Measurements from ENCODE around the gene FAT1.

Gene FAT1

GRCh38 chr4:186699881-186700397 is 23.7 kb downstream of the FAT1 start:
- DNase-seq (ENCODE audit: low spot score) = no peak

- no peak for DNase-seq (ENCODE audit: low spot score)
These were observed 24.4 kb downstream of the FAT1 start for GRCh38 chr4:186699298-186699697.

GRCh38 chr4:186698525-186698924 is 25.1 kb downstream of the FAT1 start:
- DNase-seq (ENCODE audit: low spot score) = no peak

GRCh38 chr4:186698028-186698427 is 25.6 kb downstream of the FAT1 start:
- DNase-seq (ENCODE audit: low spot score) = no peak

- no peak for DNase-seq (ENCODE audit: low spot score)
These were observed 28.3 kb downstream of the FAT1 start for GRCh38 chr4:186695392-186695791.

GRCh38 chr4:186693894-186694293 is 29.8 kb downstream of the FAT1 start:
- DNase-seq (ENCODE audit: low spot score) = no peak

- DNase-seq (ENCODE audit: low spot score) = no peak
These were observed 30.4 kb downstream of the FAT1 start for GRCh38 chr4:186693159-186693815.

- DNase-seq (ENCODE audit: low spot score) = no peak
These were observed 32.3 kb downstream of the FAT1 start for GRCh38 chr4:186691396-186691795.

- no peak for DNase-seq (ENCODE audit: low spot score)
These were observed 34.2 kb downstream of the FAT1 start for GRCh38 chr4:186689476-186689875.

- DNase-seq (ENCODE audit: low spot score) = peak; percentile 38
These were observed 35.3 kb downstream of the FAT1 start for GRCh38 chr4:186688150-186688943.

GRCh38 chr4:186687265-186687664 is 36.4 kb downstream of the FAT1 start:
- no peak for DNase-seq (ENCODE audit: low spot score)

GRCh38 chr4:186685767-186686183 is 37.9 kb downstream of the FAT1 start:
- DNase-seq (ENCODE audit: low spot score) = no peak

GRCh38 chr4:186684889-186685309 is 38.8 kb downstream of the FAT1 start:
- no peak for DNase-seq (ENCODE audit: low spot score)

GRCh38 chr4:186684220-186684619 is 39.4 kb downstream of the FAT1 start:
- no peak for DNase-seq (ENCODE audit: low spot score)

GRCh38 chr4:186680641-186681040 is 43.0 kb downstream of the FAT1 start:
- no peak for DNase-seq (ENCODE audit: low spot score)

GRCh38 chr4:186676531-186677161 is 47.0 kb downstream of the FAT1 start:
- no peak for DNase-seq (ENCODE audit: low spot score)

- no peak for DNase-seq (ENCODE audit: low spot score)
These were observed 53.9 kb downstream of the FAT1 start for GRCh38 chr4:186669735-186670134.

- DNase-seq (ENCODE audit: low spot score) = peak; percentile 53
These were observed 54.4 kb downstream of the FAT1 start for GRCh38 chr4:186669159-186669731.

GRCh38 chr4:186666750-186667149 is 56.9 kb downstream of the FAT1 start:
- no peak for DNase-seq (ENCODE audit: low spot score)

- no peak for DNase-seq (ENCODE audit: low spot score)
These were observed 57.4 kb downstream of the FAT1 start for GRCh38 chr4:186666252-186666651.

GRCh38 chr4:186660403-186660802 is 63.3 kb downstream of the FAT1 start:
- DNase-seq (ENCODE audit: low spot score) = no peak

- DNase-seq (ENCODE audit: low spot score) = no peak
These were observed 63.7 kb downstream of the FAT1 start for GRCh38 chr4:186659935-186660334.
